ENCODE measurements around the gene LBHD2. TPM values are rescaled to one million over a fixed set of nuclear protein-coding genes. Genes with fewer than 3 reads are reported as not detected.
"Not testable (repeated sequence)": the region's sequence is repeated elsewhere in the genome, so short reads cannot be mapped to it uniquely, and the experiment has no call there.

LBHD2 gene
- total RNA-seq, 1 donor from 2014 or later = 0.94 TPM

- DNase-seq (ENCODE audit: low read depth) = no peak
These were observed 18.8 kb downstream of the LBHD2 start for GRCh38 chr14:103102689-103103260.

GRCh38 chr14:103103461-103104388 lies 19.7 kb downstream of the LBHD2 start:
- peak; percentile 93 for DNase-seq (ENCODE audit: low read depth)

GRCh38 chr14:103104389-103104653 lies 20.3 kb downstream of the LBHD2 start:
- no peak for DNase-seq (ENCODE audit: low read depth)

- peak; percentile 69 for DNase-seq (ENCODE audit: low read depth)
These were observed 20.8 kb downstream of the LBHD2 start for GRCh38 chr14:103104654-103105452.

- DNase-seq (ENCODE audit: low read depth) = peak; percentile 97
These were observed 21.7 kb downstream of the LBHD2 start for GRCh38 chr14:103105580-103106150.

GRCh38 chr14:103107455-103107854 lies 23.4 kb downstream of the LBHD2 start:
- no peak for DNase-seq (ENCODE audit: low read depth)

- DNase-seq (ENCODE audit: low read depth) = no peak
These were observed 24.1 kb downstream of the LBHD2 start for GRCh38 chr14:103107941-103108748.

- peak; percentile 90 for DNase-seq (ENCODE audit: low read depth)
These were observed 24.8 kb downstream of the LBHD2 start for GRCh38 chr14:103108749-103109207.

- peak; percentile 99 for DNase-seq (ENCODE audit: low read depth)
These were observed 25.8 kb downstream of the LBHD2 start for GRCh38 chr14:103109535-103110441.

- peak; percentile 94 for DNase-seq (ENCODE audit: low read depth)
These were observed 26.7 kb downstream of the LBHD2 start for GRCh38 chr14:103110681-103111231.

GRCh38 chr14:103111232-103111868 lies 27.3 kb downstream of the LBHD2 start:
- no peak for DNase-seq (ENCODE audit: low read depth)

- peak; percentile 52 for DNase-seq (ENCODE audit: low read depth)
These were observed 28.6 kb downstream of the LBHD2 start for GRCh38 chr14:103112400-103113243.

- no peak for DNase-seq (ENCODE audit: low read depth)
These were observed 29.3 kb downstream of the LBHD2 start for GRCh38 chr14:103113303-103113702.

- no peak for DNase-seq (ENCODE audit: low read depth)
These were observed 29.8 kb downstream of the LBHD2 start for GRCh38 chr14:103113774-103114173.

- not testable (repeated sequence) for DNase-seq (ENCODE audit: low read depth)
These were observed 31.2 kb downstream of the LBHD2 start for GRCh38 chr14:103115086-103115679.

GRCh38 chr14:103115845-103116572 lies 32.0 kb downstream of the LBHD2 start:
- DNase-seq (ENCODE audit: low read depth) = no peak

- no peak for DNase-seq (ENCODE audit: low read depth)
These were observed 32.6 kb downstream of the LBHD2 start for GRCh38 chr14:103116636-103117035.

All from myocyte (in vitro differentiated cells).